Activated naive CD4-positive, alpha-beta T cell treated with anti-CD3 and anti-CD28 coated beads, Interleukin-2, amount 50 U/mL, for 72 hours (primary cell): Measurements from ENCODE around the gene UMAD1. TPM values are rescaled to one million over a fixed set of nuclear protein-coding genes. Genes with fewer than 3 reads are reported as not detected.
A peak's percentile ranks its signal among the peaks of the same experiment; 100 is the strongest.

ENCODE experiments used
- ATAC-seq, 2 donors: fragments of 150-1000 bp; cut with Tn5 transposase; 2 replicates each; pipeline ENCODE4 v1.10.0; 2021; ENCODE audit warnings: mild to moderate bottlenecking in 2 of 2, moderate library complexity in 2 of 2
- DNase-seq, 2 donors: peaks; one replicate each; pipeline ENCODE4 v3.0.0; 2021 to 2022; ENCODE audit warnings: low spot score in 2 of 2
- H3K27ac Mint-ChIP-seq, 2 donors: one replicate each; pipeline ENCODE4 v1.8.0; 2022; ENCODE audit warnings: mild to moderate bottlenecking in 2 of 2, mixed read lengths in 2 of 2
- H3K36me3 Mint-ChIP-seq, 2 donors: one replicate each; pipeline ENCODE4 v1.8.0; 2022; ENCODE audit warnings: mixed read lengths in 2 of 2
- H3K9me3 Mint-ChIP-seq, 2 donors: one replicate each; pipeline ENCODE4 v1.8.0; 2022; ENCODE audit warnings: mixed read lengths in 2 of 2
- total RNA-seq, 2 donors: library from RNA; stranded (reverse); gene quantifications; one replicate each; pipeline ENCODE4 v1.2.3, GENCODE V29; 2022

UMAD1 gene
- total RNA-seq, 2 donors from 2014 or later, result 11.8 to 13.0 TPM

GRCh38 chr7:7870555-7870954, 230.0 kb downstream of the UMAD1 start:
- DNase-seq (no peak), ATAC-seq (no peak)
- no peak overlapping the region for H3K27ac Mint-ChIP-seq
- H3K9me3 Mint-ChIP-seq, result no peaks in the 10 kb centered on the region
- peaks cover 0 to 8% of the 10 kb centered on the region in 2 donors for H3K36me3 Mint-ChIP-seq

- peaks cover 0 to 8% of the 10 kb centered on the region in 2 donors for H3K36me3 Mint-ChIP-seq
- ATAC-seq, result no peak
- DNase-seq, result no peak
- H3K9me3 Mint-ChIP-seq, result no peaks in the 10 kb centered on the region
- H3K27ac Mint-ChIP-seq, result no peak overlapping the region
Measured at GRCh38 chr7:7876419-7876818, 235.9 kb downstream of the UMAD1 start.

DNA sequence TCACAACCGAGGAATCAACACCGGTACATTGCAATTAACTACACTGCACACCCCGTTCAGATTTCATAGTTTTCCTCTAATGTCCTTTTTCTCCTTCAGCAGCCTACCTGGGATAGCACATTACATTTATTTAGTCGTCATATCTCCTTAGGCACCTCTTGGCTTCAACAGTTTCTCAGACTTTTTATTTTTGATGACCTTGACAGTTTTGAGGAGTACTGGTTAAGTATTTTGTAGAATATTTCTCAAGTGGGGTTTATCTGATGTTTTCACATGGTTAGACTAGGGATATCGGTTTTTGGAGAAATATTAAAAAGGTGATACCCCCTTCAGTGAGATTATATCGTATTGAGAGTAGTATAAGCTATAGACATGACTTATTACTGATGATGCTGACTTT, 241.0 kb downstream of the UMAD1 start:
- no peak for DNase-seq
- Mint-ChIP-seq H3K36me3 (no peaks in the 10 kb centered on the region), H3K27ac (no peak overlapping the region), H3K9me3 (no peaks in the 10 kb centered on the region)
- ATAC-seq, result no peak

GRCh38 chr7:7882888-7883287, 242.3 kb downstream of the UMAD1 start:
- Mint-ChIP-seq H3K36me3 (no peaks in the 10 kb centered on the region), H3K9me3 (no peaks in the 10 kb centered on the region), H3K27ac (no peak overlapping the region)
- DNase-seq (no peak), ATAC-seq (no peak)

- H3K9me3 Mint-ChIP-seq, result no peaks in the 10 kb centered on the region
- ATAC-seq, result no peak
- H3K36me3 Mint-ChIP-seq, result no peaks in the 10 kb centered on the region
- no peak for DNase-seq
- H3K27ac Mint-ChIP-seq, result no peak overlapping the region
Measured at GRCh38 chr7:7883394-7883793, 242.8 kb downstream of the UMAD1 start.

- Mint-ChIP-seq H3K9me3 (no peaks in the 10 kb centered on the region), H3K27ac (no peak overlapping the region), H3K36me3 (no peaks in the 10 kb centered on the region)
- DNase-seq (no peak), ATAC-seq (peak; percentile 22 to 70)
Measured at GRCh38 chr7:7884855-7885254, 244.3 kb downstream of the UMAD1 start.

DNA sequence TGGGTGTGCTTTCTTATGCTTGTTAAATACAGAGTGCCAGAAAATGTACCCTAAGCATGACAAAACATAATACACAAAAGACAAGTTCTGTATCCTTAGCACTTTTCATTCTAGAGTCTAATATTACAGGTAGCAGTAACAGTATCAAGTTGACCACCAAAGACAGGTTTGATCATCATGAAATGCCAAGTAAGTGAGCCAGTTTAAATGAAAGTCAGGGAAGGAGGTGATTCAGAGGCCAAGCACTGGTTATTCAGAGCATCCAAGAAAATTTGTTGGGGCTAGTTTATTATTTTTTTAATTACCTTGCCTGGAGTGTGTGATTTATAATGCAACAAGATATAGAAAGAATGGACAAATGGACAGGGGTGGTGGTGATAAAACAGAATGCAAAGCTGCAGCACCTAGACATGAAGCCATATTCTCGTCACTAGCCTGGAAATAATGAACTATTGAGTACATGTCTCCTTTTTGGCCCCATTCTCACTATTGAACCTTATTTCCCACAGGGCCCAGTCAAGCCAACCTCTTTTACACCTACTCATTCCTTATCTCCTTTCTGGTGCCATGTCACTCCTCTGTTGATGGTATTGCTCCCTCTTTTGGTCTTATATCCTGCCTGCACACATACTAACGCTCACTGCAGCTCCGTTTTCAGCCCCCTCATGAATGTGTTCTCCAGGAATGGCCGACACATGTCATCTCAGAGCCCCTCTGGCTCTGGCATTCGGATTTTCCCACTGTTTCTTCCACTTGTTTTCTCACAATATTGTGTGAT, 249.4 kb downstream of the UMAD1 start:
- H3K36me3 Mint-ChIP-seq, result no peaks in the 10 kb centered on the region
- H3K9me3 Mint-ChIP-seq, result no peaks in the 10 kb centered on the region

GRCh38 chr7:7895004-7895650, 254.6 kb downstream of the UMAD1 start:
- Mint-ChIP-seq H3K36me3 (no peaks in the 10 kb centered on the region), H3K9me3 (no peaks in the 10 kb centered on the region), H3K27ac (no peak overlapping the region)
- ATAC-seq (no peak), DNase-seq (no peak)

More for the DNA sequence above, 249.4 kb downstream of the UMAD1 start:
- ATAC-seq, result no peak
- no peak overlapping the region for H3K27ac Mint-ChIP-seq
- no peak for DNase-seq

GRCh38 chr7:7895754-7896153, 255.2 kb downstream of the UMAD1 start:
- no peaks in the 10 kb centered on the region for H3K36me3 Mint-ChIP-seq
- ATAC-seq, result no peak
- no peak for DNase-seq
- H3K27ac Mint-ChIP-seq, result no peak overlapping the region
- H3K9me3 Mint-ChIP-seq, result no peaks in the 10 kb centered on the region

DNA sequence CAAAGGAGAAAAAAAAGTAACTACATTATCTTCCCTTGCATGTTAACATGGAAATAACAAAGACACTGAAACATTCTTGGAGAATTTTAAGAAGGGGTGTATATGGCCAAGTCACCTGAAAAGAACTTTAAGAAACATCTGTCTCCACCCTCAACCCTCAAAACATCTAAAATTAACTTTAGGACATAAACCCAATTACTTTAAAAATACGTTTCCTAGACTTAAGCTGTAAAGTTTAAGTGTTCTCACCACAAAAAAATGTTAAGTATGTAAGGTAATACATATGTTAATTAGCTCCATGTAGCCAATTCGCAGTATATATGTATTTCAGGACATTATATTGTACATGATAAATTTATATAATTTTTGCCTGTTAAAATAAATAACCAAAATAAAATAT, 257.0 kb downstream of the UMAD1 start:
- H3K27ac Mint-ChIP-seq, result no peak overlapping the region
- no peaks in the 10 kb centered on the region for H3K36me3 Mint-ChIP-seq
- H3K9me3 Mint-ChIP-seq, result no peaks in the 10 kb centered on the region
- DNase-seq, result no peak
- no peak for ATAC-seq

- no peaks in the 10 kb centered on the region for H3K36me3 Mint-ChIP-seq
- ATAC-seq (no peak), DNase-seq (no peak)
- H3K9me3 Mint-ChIP-seq, result no peaks in the 10 kb centered on the region
- H3K27ac Mint-ChIP-seq, result no peak overlapping the region
Measured at GRCh38 chr7:7897949-7898515, 257.5 kb downstream of the UMAD1 start.

- ATAC-seq, result no peak
- peaks cover 6% of the 10 kb centered on the region in 2 donors for H3K36me3 Mint-ChIP-seq
- no peak for DNase-seq
- H3K9me3 Mint-ChIP-seq, result peaks cover 5 to 10% of the 10 kb centered on the region in 2 donors
- no peak overlapping the region for H3K27ac Mint-ChIP-seq
Measured at GRCh38 chr7:7902845-7903244, 262.3 kb downstream of the UMAD1 start.

GRCh38 chr7:7907306-7907705, 266.8 kb downstream of the UMAD1 start:
- DNase-seq (no peak), ATAC-seq (no peak)
- no peak overlapping the region for H3K27ac Mint-ChIP-seq
- H3K9me3 Mint-ChIP-seq, result peaks cover 5 to 11% of the 10 kb centered on the region in 2 donors
- H3K36me3 Mint-ChIP-seq, result peaks cover 7% of the 10 kb centered on the region in 2 donors

DNA sequence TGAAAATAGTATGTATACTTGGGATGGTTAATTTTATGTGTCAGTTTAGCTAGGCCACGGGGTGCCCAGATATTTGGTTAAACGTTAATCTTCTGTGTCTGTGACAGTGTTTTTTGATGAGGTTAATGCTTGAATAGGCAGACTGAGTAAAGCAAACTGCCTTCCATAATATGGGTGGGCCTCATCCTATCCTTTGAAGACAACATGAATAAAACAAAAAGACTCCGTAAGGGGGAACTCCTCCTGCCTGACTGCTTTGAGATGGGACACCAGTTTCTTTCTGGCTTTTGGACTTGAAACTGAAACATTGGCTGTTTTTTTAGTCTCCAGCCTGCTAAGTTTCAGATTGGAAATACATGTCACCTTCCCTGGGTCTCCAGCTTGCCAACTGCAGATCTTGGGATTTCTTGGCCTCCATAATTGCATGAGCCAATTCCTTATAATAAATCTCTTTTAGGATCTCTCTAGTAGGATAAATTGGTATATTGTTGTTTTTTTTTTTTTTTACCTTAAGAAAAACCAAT, 268.1 kb downstream of the UMAD1 start:
- Mint-ChIP-seq H3K9me3 (peaks cover 5 to 11% of the 10 kb centered on the region in 2 donors), H3K27ac (no peak overlapping the region), H3K36me3 (peaks cover 7% of the 10 kb centered on the region in 2 donors)
- no peak for ATAC-seq
- no peak for DNase-seq

- Mint-ChIP-seq H3K36me3 (peaks cover 7% of the 10 kb centered on the region in 2 donors), H3K9me3 (peaks cover 5 to 11% of the 10 kb centered on the region in 2 donors), H3K27ac (no peak overlapping the region)
- no peak for DNase-seq
- no peak for ATAC-seq
Measured at GRCh38 chr7:7909376-7909775, 268.8 kb downstream of the UMAD1 start.

DNA sequence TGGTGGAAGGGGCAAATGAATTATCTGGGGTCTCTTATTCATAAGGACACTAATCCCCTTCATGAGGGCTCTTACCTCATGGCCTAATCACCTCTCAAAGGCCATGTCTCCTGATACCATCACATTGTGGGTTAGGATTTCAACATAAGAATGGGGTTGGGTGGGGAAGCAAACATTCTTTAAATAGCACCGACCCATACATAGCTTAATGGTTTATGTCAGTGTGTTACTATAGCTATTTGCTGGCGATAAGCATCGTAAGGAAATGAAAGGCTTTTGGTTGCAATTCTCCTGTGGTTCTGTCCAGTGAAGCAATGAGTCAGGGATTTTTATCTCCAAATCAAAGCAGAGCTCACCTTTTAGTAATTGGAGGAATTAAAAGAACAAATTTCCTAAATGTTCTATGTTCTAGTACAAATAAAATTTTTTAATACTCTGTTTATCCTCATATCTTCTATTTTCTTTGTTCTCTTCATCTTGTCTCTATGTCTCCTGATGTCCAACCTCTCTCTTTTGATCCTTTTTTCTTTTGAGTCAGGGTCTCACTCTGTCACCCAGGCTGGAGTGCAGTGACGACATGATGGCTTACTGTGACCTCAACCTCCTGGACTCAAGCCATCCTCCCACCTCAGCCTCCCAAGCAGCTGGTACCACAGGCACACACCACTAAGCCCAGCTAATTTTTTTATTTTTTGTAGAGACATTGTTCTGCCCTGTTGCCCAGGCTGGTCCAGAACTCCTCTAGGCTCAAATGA, 271.0 kb downstream of the UMAD1 start:
- H3K36me3 Mint-ChIP-seq, result peaks cover 7% of the 10 kb centered on the region in 2 donors
- H3K9me3 Mint-ChIP-seq, result peaks cover 5 to 6% of the 10 kb centered on the region in 2 donors
- no peak for ATAC-seq
- H3K27ac Mint-ChIP-seq, result no peak overlapping the region
- DNase-seq, result no peak

GRCh38 chr7:7912937-7913336, 272.4 kb downstream of the UMAD1 start:
- DNase-seq (no peak), ATAC-seq (no peak)
- no peak overlapping the region for H3K27ac Mint-ChIP-seq
- H3K9me3 Mint-ChIP-seq, result peaks cover 0 to under 1% of the 10 kb centered on the region in 2 donors
- peaks cover 0 to under 1% of the 10 kb centered on the region in 2 donors for H3K36me3 Mint-ChIP-seq
